Panc1 (cell line): ENCODE data around the gene SUPT20HL2. TPM values are rescaled to one million over a fixed set of nuclear protein-coding genes. Genes with fewer than 3 reads are reported as not detected.

Source experiments
- ATAC-seq: fragments of 200-7000 bp; cut with Tn5 transposase; 2 replicates; pipeline ENCODE4 v1.9.1; 2020; ENCODE audit warnings: mild to moderate bottlenecking, moderate library complexity
- BruUV-seq: library from RNA; stranded (reverse); fragments of 400-500 nt; replicated peaks from 2 replicates; lab custom pipeline; 2021; lab: Mats Ljungman, UMichigan
- CTCF ChIA-PET: fragments of 300-600 bp; sonication (Branson Sonifier 250); formaldehyde crosslinking; loops from one replicate; lab custom pipeline; 2022; ENCODE audit warnings: antibody characterized with exemption; lab: Charles Lee
- POLR2A ChIA-PET: fragments of 300-600 bp; sonication (Branson Sonifier 250); formaldehyde crosslinking; loops from one replicate; lab custom pipeline; 2022; ENCODE audit warnings: antibody characterized with exemption; lab: Charles Lee
- DNase-seq: peaks from one replicate; pipeline ENCODE4 v3.0.0-alpha.2; 2010; ENCODE audit warnings: low read depth, low spot score
- H3K27ac ChIP-seq: 2 replicates; pipeline ENCODE4 v1.5.1; 2011; ENCODE audit warnings: mild to moderate bottlenecking, low read length, inconsistent platforms
- H3K27me3 ChIP-seq: fragments of 200-500 bp; sonication (Bioruptor generic); 2 replicates; pipeline ENCODE4 v1.6.0; 2014; ENCODE audit warnings: low read length, inconsistent platforms; ENCODE audit not compliant: control insufficient read depth, insufficient read depth
- H3K36me3 ChIP-seq: fragments of 200-500 bp; sonication (Bioruptor generic); 2 replicates; pipeline ENCODE4 v1.5.1; 2014; ENCODE audit warnings: inconsistent platforms, mild to moderate bottlenecking, low read length, moderate library complexity; ENCODE audit not compliant: control insufficient read depth, insufficient read depth
- H3K4me1 ChIP-seq: 2 replicates; pipeline ENCODE4 v1.5.1; 2011; ENCODE audit warnings: inconsistent platforms, mild to moderate bottlenecking, low read length, moderate library complexity; ENCODE audit not compliant: control insufficient read depth, insufficient read depth
- H3K4me3 ChIP-seq, 2 experiments: 2 replicates each; pipeline ENCODE4 v1.5.1; 2011 to 2012; ENCODE audit warnings: low read depth in 2 of 2, low read length in 2 of 2, mild to moderate bottlenecking in 2 of 2, inconsistent platforms in 1 of 2, moderate library complexity in 1 of 2
- H3K9me3 ChIP-seq: fragments of 200-500 bp; sonication (Bioruptor generic); 2 replicates; pipeline ENCODE4 v1.5.1; 2014; ENCODE audit warnings: low read depth, mild to moderate bottlenecking, inconsistent platforms, low read length, moderate library complexity; ENCODE audit not compliant: control insufficient read depth, insufficient read depth
- POLR2AphosphoS5 ChIP-seq: IDR thresholded peaks from 2 replicates; pipeline ENCODE4 v1.6.1; 2012; ENCODE audit warnings: mild to moderate bottlenecking, low read depth, low read length, moderate library complexity
- SIN3A ChIP-seq: IDR thresholded peaks from 2 replicates; pipeline ENCODE4 v1.6.1; 2012; ENCODE audit warnings: low read depth, mild to moderate bottlenecking, low read length, moderate library complexity, borderline replicate concordance; ENCODE audit not compliant: insufficient read depth
- TCF7L2 ChIP-seq: IDR thresholded peaks from 2 replicates; pipeline ENCODE4 v1.6.1; 2011; ENCODE audit warnings: mild to moderate bottlenecking, low read depth, low read length, inconsistent platforms
- in situ Hi-C: cut with HindIII; loops from 2 replicates; pipeline ENCODE4 v1.10.0; 2016; ENCODE audit warnings: low sequenced_read_pairs, low pct_unique_long_range_greater_than_20kb
- intact Hi-C: fragments of 100-400 bp; cut with micrococcal nuclease; formaldehyde crosslinking; loops from one replicate; pipeline ENCODE4 v1.10.0; 2022; ENCODE audit not compliant: unreplicated experiment
- total RNA-seq: library from RNA; stranded (reverse); gene quantifications from one replicate; pipeline ENCODE4 v1.2.1, GENCODE V29; 2021; ENCODE audit not compliant: unreplicated experiment
- TF ChIP-seq, protein P1 (sequence below): fragments of 450-650 bp; IDR thresholded peaks from 2 replicates; pipeline ENCODE4 v1.5.1; 2017; ENCODE audit warnings: mild to moderate bottlenecking
- TF ChIP-seq, protein P2 (sequence below), 2 experiments: IDR thresholded peaks; 2 replicates each; pipeline ENCODE4 v1.6.1; 2011 to 2012; ENCODE audit warnings: low read depth in 2 of 2, control low read depth in 1 of 2, low read length in 1 of 2, mild to moderate bottlenecking in 1 of 2, moderate library complexity in 1 of 2; ENCODE audit not compliant: insufficient read depth in 1 of 2

The SUPT20HL2 gene
- total RNA-seq, 1 experiment from 2014 or later = not detected

DNA sequence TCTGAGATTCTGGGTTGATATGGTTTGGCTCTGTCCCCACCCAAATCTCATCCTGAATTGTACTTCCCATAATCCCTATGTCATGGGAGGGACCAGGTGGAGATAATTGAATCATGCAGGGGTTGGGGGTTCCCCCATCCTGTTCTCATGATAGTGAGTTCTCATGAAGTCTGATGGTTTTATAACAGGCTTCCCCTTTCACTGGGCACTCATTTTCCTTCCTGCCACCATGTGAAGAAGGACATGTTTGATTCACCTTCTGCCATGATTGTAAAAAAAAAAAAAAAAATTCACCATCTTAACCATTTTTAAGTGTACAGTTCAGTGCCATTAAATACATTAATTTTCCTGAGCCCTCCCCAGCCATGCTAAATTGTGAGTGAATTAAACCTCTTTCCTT lies 42.6 kb downstream of the SUPT20HL2 start:
- ChIA-PET CTCF (no interaction called here), POLR2A (no interaction called here)
- Histone ChIP-seq H3K36me3 (no peaks in the 10 kb centered on the region), H3K4me1 (no peaks in the 10 kb centered on the region), H3K4me3 (no peak overlapping the region), H3K27ac (no peak overlapping the region), H3K9me3 (no peaks in the 10 kb centered on the region), H3K27me3 (no peaks in the 10 kb centered on the region)
- TF ChIP-seq, protein P1, sequence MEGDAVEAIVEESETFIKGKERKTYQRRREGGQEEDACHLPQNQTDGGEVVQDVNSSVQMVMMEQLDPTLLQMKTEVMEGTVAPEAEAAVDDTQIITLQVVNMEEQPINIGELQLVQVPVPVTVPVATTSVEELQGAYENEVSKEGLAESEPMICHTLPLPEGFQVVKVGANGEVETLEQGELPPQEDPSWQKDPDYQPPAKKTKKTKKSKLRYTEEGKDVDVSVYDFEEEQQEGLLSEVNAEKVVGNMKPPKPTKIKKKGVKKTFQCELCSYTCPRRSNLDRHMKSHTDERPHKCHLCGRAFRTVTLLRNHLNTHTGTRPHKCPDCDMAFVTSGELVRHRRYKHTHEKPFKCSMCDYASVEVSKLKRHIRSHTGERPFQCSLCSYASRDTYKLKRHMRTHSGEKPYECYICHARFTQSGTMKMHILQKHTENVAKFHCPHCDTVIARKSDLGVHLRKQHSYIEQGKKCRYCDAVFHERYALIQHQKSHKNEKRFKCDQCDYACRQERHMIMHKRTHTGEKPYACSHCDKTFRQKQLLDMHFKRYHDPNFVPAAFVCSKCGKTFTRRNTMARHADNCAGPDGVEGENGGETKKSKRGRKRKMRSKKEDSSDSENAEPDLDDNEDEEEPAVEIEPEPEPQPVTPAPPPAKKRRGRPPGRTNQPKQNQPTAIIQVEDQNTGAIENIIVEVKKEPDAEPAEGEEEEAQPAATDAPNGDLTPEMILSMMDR = no peak
- TF ChIP-seq TCF7L2 (no peak), SIN3A (no peak), POLR2AphosphoS5 (no peak)
- TF ChIP-seq, protein P2, sequence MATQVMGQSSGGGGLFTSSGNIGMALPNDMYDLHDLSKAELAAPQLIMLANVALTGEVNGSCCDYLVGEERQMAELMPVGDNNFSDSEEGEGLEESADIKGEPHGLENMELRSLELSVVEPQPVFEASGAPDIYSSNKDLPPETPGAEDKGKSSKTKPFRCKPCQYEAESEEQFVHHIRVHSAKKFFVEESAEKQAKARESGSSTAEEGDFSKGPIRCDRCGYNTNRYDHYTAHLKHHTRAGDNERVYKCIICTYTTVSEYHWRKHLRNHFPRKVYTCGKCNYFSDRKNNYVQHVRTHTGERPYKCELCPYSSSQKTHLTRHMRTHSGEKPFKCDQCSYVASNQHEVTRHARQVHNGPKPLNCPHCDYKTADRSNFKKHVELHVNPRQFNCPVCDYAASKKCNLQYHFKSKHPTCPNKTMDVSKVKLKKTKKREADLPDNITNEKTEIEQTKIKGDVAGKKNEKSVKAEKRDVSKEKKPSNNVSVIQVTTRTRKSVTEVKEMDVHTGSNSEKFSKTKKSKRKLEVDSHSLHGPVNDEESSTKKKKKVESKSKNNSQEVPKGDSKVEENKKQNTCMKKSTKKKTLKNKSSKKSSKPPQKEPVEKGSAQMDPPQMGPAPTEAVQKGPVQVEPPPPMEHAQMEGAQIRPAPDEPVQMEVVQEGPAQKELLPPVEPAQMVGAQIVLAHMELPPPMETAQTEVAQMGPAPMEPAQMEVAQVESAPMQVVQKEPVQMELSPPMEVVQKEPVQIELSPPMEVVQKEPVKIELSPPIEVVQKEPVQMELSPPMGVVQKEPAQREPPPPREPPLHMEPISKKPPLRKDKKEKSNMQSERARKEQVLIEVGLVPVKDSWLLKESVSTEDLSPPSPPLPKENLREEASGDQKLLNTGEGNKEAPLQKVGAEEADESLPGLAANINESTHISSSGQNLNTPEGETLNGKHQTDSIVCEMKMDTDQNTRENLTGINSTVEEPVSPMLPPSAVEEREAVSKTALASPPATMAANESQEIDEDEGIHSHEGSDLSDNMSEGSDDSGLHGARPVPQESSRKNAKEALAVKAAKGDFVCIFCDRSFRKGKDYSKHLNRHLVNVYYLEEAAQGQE (IDR thresholded peaks at IDR 0.05; ENCODE audit: insufficient read depth in 1 of 2, low read depth in 2 of 2, low read length in 1 of 2) = no peak
- in situ Hi-C loops (no loop called here), intact Hi-C loops (no loop called here)
- BruUV-seq = no TSS peak
- ATAC-seq = no peak
- DNase-seq = no peak

DNA sequence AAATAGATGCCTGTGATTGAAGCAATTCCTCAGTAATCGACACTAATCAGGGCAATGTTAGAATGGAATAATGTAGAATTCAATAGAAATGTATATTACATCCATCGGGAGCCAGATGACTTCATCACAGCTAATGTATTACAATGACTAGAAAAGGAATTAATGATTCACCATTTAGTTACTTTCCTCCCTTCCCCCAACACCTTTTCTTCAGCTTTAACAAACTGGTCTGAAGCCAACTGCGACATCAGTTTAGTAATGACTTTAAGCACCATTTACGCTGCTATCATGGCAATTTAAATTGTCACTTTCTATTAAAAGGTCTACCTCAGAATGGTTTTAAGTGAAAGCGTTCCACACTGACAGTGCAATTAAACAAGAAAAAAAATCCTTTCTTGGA lies 45.1 kb downstream of the SUPT20HL2 start:
- H3K27me3 ChIP-seq = no peaks in the 10 kb centered on the region
- no peaks in the 10 kb centered on the region for H3K36me3 ChIP-seq
- in situ Hi-C loops (no loop called here), intact Hi-C loops (no loop called here)
- DNase-seq = no peak
- H3K4me1 ChIP-seq = no peaks in the 10 kb centered on the region
- no peaks in the 10 kb centered on the region for H3K9me3 ChIP-seq
- no peak for TF ChIP-seq POLR2AphosphoS5
- TF ChIP-seq TCF7L2 = no peak
- TF ChIP-seq, protein P2 (IDR thresholded peaks at IDR 0.05; ENCODE audit: insufficient read depth in 1 of 2, low read depth in 2 of 2, low read length in 1 of 2) = no peak
- no peak for TF ChIP-seq SIN3A
- TF ChIP-seq, protein P1 = no peak
- ATAC-seq = no peak
- H3K27ac ChIP-seq = no peak overlapping the region
- ChIA-PET CTCF (no interaction called here), POLR2A (no interaction called here)
- H3K4me3 ChIP-seq = no peak overlapping the region
- no TSS peak for BruUV-seq
